GM23338 (cell line): ENCODE results near the gene HTR3B. TPM values are rescaled to one million over a fixed set of nuclear protein-coding genes. Genes with fewer than 3 reads are reported as not detected.

ENCODE experiments used
- ATAC-seq: fragments of 200-7000 bp; cut with Tn5 transposase; 3 replicates; pipeline ENCODE4 v1.9.1; 2020
- DNase-seq: peaks from one replicate; pipeline ENCODE4 v3.0.0-alpha.2; 2015; ENCODE audit warnings: low spot score
- H2AFZ ChIP-seq: fragments of 200-600 bp; sonication (generic); 2 replicates; pipeline ENCODE4 v1.8.0; 2016; ENCODE audit warnings: antibody characterized with exemption, mild to moderate bottlenecking, moderate library complexity
- H3F3A ChIP-seq: fragments of 200-600 bp; sonication (generic); replicated peaks from 2 replicates; pipeline ENCODE4 v1.8.0; 2017; ENCODE audit warnings: antibody characterized with exemption, mixed run types, low read depth
- H3K27ac ChIP-seq: fragments of 200-600 bp; sonication (generic); 2 replicates; pipeline ENCODE4 v1.6.1; 2016; ENCODE audit warnings: low read depth
- H3K27me3 ChIP-seq: fragments of 200-600 bp; sonication (generic); 2 replicates; pipeline ENCODE4 v1.8.0; 2016; ENCODE audit warnings: mild to moderate bottlenecking, mixed run types, moderate library complexity; ENCODE audit not compliant: insufficient read depth
- H3K36me3 ChIP-seq: fragments of 200-600 bp; sonication (generic); 2 replicates; pipeline ENCODE4 v1.8.0; 2016; ENCODE audit warnings: mild to moderate bottlenecking; ENCODE audit not compliant: insufficient read depth
- H3K4me1 ChIP-seq: fragments of 200-600 bp; sonication (generic); 2 replicates; pipeline ENCODE4 v1.8.0; 2016; ENCODE audit warnings: mild to moderate bottlenecking, moderate library complexity; ENCODE audit not compliant: insufficient read depth
- H3K4me2 ChIP-seq: fragments of 200-600 bp; sonication (generic); 2 replicates; pipeline ENCODE4 v1.7.1; 2017; ENCODE audit warnings: mixed run types
- H3K4me3 ChIP-seq: fragments of 200-600 bp; sonication (generic); 2 replicates; pipeline ENCODE4 v1.6.1; 2016; ENCODE audit warnings: mixed run types
- H3K79me2 ChIP-seq: fragments of 200-600 bp; sonication (generic); replicated peaks from 2 replicates; pipeline ENCODE4 v1.8.0; 2017; ENCODE audit warnings: mild to moderate bottlenecking; ENCODE audit not compliant: insufficient read depth
- H3K9me2 ChIP-seq: fragments of 200-600 bp; sonication (generic); 2 replicates; pipeline ENCODE4 v1.8.0; 2017; ENCODE audit not compliant: insufficient read depth
- H4K20me1 ChIP-seq: fragments of 200-600 bp; sonication (generic); replicated peaks from 2 replicates; pipeline ENCODE4 v1.8.0; 2017; ENCODE audit warnings: mild to moderate bottlenecking; ENCODE audit not compliant: insufficient read depth
- H3K27ac Mint-ChIP-seq: 2 replicates; pipeline ENCODE4 v1.8.0; 2020; ENCODE audit warnings: inconsistent platforms, mild to moderate bottlenecking, moderate library complexity, mixed read lengths
- H3K27me3 Mint-ChIP-seq: 3 replicates; pipeline ENCODE4 v1.8.0; 2022; ENCODE audit warnings: low read depth, mild to moderate bottlenecking, moderate library complexity, mixed read lengths, inconsistent platforms; ENCODE audit not compliant: insufficient read depth, poor library complexity
- H3K36me3 Mint-ChIP-seq: 3 replicates; pipeline ENCODE4 v1.8.0; 2021; ENCODE audit warnings: low read depth, mild to moderate bottlenecking, inconsistent platforms, moderate library complexity, mixed read lengths
- H3K4me1 Mint-ChIP-seq: 3 replicates; pipeline ENCODE4 v1.8.0; 2020; ENCODE audit warnings: mild to moderate bottlenecking, inconsistent platforms, mixed read lengths
- H3K4me3 Mint-ChIP-seq: 3 replicates; pipeline ENCODE4 v1.8.0; 2021; ENCODE audit warnings: moderate library complexity, mild to moderate bottlenecking, inconsistent platforms, mixed read lengths
- H3K9me3 Mint-ChIP-seq: 3 replicates; pipeline ENCODE4 v1.8.0; 2020; ENCODE audit warnings: moderate library complexity, mild to moderate bottlenecking, inconsistent platforms, mixed read lengths
- CREB1 ChIP-seq: fragments of 250-450 bp; sonication (Bioruptor Pico); IDR thresholded peaks from 2 replicates; pipeline ENCODE4 v1.5.0; 2020; ENCODE audit warnings: low read depth, mild to moderate bottlenecking, moderate library complexity
- CTCF ChIP-seq, 2 experiments: fragments of 200-600 bp in 1 of 2; sonication (generic) in 1 of 2; conservative IDR thresholded peaks; 2 replicates each; pipeline versions ENCODE4 v1.5.1 to v1.6.1; 2016 to 2017; ENCODE audit warnings: antibody characterized with exemption in 2 of 2, low read depth in 2 of 2, mild to moderate bottlenecking in 2 of 2, moderate library complexity in 1 of 2
- ETS1 ChIP-seq: IDR thresholded peaks from 2 replicates; pipeline ENCODE4 v1.6.1; 2016; ENCODE audit warnings: antibody characterized with exemption
- POLR2AphosphoS5 ChIP-seq: IDR thresholded peaks from 2 replicates; pipeline ENCODE4 v1.6.1; 2016; ENCODE audit warnings: antibody characterized with exemption, low read depth
- REST ChIP-seq: IDR thresholded peaks from one replicate; pipeline ENCODE4 v1.6.1; 2018; ENCODE audit warnings: antibody characterized with exemption; ENCODE audit not compliant: unreplicated experiment
- STAT1 ChIP-seq: IDR thresholded peaks from one replicate; pipeline ENCODE4 v1.6.1; 2016; ENCODE audit warnings: antibody characterized with exemption; ENCODE audit not compliant: unreplicated experiment
- polyA plus RNA-seq: library from polyadenylated mRNA; unstranded; fragments of >200 nt; fragmentation: Nextera tagmentation; extraction: Ambion mirVana; gene quantifications from 2 replicates; pipeline ENCODE4 v1.2.1, GENCODE V29; 2016
- total RNA-seq: library from RNA; depleted of rRNA; stranded (reverse); fragments of >200 nt; shearing (Covaris generic); gene quantifications from 2 replicates; pipeline ENCODE4 v1.2.3, GENCODE V29; 2014

HTR3B gene
- total and polyA plus RNA-seq, 2 experiments from 2014 or later, result not detected

- TF ChIP-seq REST (no peak), CREB1 (CRISPR knock-in tag) (no peak), CTCF (conservative IDR thresholded peaks at IDR 0.05; ENCODE audit: low read depth in 2 of 2) (no peak)
Observed at GRCh38 chr11:113876074-113876797, 28.4 kb upstream of the HTR3B start (continued).

GRCh38 chr11:113876798-113877669 is 27.6 kb upstream of the HTR3B start:
- H3K4me2 ChIP-seq, result peak overlapping the region; percentile 73; the same call in 1 of the 2 replicates
- H3K79me2 ChIP-seq, result peaks cover 32% of the 10 kb centered on the region
- peaks cover 30% of the 10 kb centered on the region for H3K4me1 Mint-ChIP-seq
- peaks cover 20% of the 10 kb centered on the region for H3K36me3 Mint-ChIP-seq
- H3K27ac Mint-ChIP-seq, result peak overlapping the region; percentile 97
- H3K27ac ChIP-seq, result peak overlapping the region; percentile 94
- TF ChIP-seq POLR2AphosphoS5, result no peak
- TF ChIP-seq REST, result no peak
- no peak for TF ChIP-seq STAT1
- TF ChIP-seq ETS1, result no peak
- 0 out of 2 replicates have a peak, but pooled peaks cover 6% of the 10 kb centered on the region for H3F3A ChIP-seq
- H4K20me1 ChIP-seq, result peaks cover 14% of the 10 kb centered on the region
- no peaks in the 10 kb centered on the region for H3K9me2 ChIP-seq
- H3K27me3 Mint-ChIP-seq, result peaks cover 9% of the 10 kb centered on the region
- H2AFZ ChIP-seq, result no peak overlapping the region
- H3K27me3 ChIP-seq, result no peaks in the 10 kb centered on the region
- peaks cover 22% of the 10 kb centered on the region for H3K4me1 ChIP-seq
- peaks cover 15% of the 10 kb centered on the region; the same call in 2 of the 3 replicates for H3K9me3 Mint-ChIP-seq
- H3K4me3 ChIP-seq, result no peak overlapping the region
- peak overlapping the region; percentile 82 for H3K4me3 Mint-ChIP-seq
- H3K36me3 ChIP-seq, result peaks cover 7% of the 10 kb centered on the region
- DNase-seq (no peak), ATAC-seq (no peak)
